Fibroblast of peridontal ligament (primary cell): ENCODE measurements around the gene AVL9.

Experiments
- DNase-seq: peaks from one replicate; pipeline ENCODE4 v3.0.0-alpha.2; 2010; ENCODE audit errors: extremely low read depth

AVL9 gene

DNA sequence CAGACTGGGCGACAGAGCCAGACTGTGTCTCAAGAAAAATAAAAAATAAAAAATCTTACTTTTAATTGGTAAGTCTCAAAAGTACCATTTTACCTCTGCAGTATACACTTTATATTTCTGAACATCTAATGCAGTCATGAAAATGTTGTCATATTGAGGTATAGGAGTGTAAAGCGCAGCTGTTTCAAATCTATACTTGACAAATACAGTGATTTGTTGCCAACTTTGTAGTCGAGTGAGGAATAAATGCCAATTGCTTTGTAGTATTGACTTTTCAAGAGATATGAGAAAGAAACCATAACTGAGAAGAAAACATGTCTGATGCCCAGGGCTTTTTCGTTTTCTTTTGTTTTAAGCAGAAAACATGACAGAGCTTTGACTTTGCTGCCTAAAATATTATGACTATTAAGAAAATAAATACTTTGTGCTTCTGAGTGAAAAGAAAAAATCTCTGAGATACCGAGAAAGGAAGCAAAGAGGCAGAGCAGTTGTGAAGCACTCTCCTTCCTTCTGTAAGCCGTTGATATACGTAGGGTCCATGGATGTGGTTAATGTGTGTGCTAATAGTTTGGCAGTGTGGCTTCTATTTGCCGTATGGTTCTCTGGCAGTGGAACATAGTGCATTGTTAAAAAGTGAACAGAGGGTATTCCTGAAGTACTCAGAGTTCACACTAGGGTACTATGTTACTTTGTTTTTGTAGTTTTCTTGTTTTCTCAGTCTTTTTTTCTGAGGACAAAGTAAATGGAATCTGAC, 38.2 kb downstream of the AVL9 start:
- DNase-seq, result no peak

DNA sequence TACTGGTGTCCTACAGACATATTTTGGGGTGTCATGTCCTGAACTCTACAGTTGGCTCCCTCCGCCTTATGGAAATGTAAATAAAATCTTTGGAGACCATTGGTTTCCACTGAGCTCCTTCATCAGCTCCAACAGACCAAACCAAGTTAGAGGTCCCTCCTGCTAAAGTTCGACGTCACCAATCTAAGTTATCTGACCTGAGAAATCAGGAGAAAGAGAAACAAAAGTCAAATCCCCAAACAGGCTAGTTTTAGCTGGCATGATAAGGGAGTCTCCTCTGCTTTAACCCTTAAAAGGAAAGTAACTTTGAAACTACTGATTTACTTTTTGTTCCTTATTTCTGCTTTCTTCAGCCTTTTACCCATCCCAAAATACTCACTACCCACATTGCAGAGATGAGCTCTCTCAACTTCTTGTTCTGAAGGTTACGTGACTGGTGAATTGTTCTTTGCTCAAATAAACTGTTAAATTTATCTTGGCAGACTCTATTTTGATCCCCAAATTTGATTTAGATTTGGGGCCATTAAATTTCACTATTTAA, 39.9 kb downstream of the AVL9 start:
- DNase-seq, result no peak

DNA sequence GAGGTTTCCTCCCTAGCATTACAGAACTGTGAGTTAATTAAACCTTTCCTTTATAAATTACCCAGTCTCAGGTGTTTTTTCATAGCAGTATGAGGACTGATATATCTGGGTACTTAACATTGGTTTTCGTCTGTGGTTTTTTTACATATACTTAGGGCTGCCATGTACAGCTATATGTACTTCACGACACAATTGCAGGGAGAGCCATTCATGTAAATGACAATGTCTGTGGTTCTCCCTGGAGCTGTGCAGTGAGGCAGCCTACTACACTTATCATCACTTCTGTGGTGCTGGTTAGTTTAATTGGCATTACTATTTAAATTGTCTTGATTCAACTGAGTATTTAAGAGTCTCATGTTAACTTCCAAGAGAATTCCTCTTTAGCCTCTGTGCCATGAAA, 40.7 kb downstream of the AVL9 start:
- no peak for DNase-seq

DNA sequence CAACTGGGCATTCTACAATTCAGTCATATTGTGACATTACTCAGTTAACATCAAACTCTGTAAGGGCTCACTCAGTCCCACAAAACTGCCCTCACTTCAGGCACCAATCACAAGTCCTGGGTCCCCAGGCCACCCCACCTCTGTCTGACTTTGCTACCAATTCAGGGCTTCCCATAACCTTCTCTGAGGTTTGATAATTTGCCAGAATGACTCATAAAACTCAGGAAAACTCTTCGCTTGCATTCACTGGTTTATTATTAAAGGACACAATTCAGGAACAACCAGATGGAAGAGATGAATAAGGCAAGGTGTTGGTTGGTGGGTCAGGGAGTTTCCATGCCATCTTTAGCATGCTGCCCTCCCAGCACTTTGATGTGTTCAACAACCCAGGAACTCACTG, 41.3 kb downstream of the AVL9 start:
- DNase-seq, result peak; percentile 39

DNA sequence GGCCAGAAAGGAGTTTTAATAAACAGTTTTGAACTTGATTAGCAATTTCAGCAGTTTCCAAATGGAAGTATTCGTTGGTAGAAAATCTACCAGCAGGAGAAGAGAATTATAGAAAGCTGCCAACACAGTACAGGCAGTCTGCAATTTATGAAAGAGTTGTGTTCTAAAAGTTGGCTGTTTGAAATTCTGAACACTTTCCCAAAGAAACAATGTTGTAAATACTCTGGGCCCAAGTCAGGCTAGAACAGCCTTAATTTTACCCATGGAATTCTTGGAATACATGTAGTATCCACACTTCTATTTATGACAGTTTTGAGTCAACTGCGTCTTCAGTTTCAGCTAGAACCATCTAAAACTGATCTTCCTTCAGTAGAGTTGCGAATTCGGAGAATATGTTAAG, 42.5 kb downstream of the AVL9 start:
- DNase-seq, result no peak

DNA sequence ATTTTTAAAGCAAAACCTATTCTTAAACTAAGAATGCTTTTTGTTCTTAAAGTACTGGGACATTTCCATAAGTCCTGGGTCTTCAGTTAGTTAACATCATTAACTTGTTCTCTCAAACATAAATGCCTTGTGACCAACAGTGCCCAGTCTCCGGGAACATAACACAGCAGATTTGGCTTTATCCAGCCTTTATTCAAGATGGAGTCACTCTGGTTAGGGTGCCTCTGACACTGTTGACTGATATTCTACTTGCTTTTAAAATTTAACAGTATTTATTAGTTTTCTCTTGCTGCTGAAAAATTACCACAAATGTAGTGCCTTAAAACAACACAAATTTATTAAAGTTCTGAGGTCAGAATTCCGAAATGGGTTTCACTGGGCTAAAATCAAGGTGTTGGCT, 44.1 kb downstream of the AVL9 start:
- no peak for DNase-seq

DNA sequence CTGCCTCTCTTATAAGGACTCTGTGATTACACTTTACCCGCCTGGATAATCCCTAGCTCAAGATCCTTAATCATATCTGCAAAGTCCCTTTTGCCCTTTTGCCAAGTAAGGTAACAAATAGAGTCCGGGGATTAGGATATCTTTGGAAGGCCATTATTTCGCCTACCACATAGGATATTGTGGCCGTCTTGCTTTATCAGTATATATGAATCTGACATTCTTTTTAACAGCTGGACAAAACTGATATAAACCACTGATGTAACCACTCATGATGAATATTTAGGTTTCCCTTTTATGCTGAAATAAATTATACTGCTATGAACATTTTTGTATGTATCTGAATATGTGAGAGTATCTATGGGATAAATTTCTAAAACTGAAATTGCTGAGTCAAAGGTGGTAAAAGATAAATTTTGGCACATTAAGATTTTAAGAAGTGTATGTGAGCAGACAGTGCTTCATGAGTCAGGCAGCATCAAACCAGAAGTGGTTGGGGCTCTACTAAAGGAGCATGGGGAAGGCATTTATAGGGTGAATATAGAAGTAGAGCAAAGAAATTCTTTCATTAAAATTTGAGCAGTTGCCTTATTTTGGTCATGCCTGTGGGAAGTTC, 44.7 kb downstream of the AVL9 start:
- DNase-seq, result no peak

DNA sequence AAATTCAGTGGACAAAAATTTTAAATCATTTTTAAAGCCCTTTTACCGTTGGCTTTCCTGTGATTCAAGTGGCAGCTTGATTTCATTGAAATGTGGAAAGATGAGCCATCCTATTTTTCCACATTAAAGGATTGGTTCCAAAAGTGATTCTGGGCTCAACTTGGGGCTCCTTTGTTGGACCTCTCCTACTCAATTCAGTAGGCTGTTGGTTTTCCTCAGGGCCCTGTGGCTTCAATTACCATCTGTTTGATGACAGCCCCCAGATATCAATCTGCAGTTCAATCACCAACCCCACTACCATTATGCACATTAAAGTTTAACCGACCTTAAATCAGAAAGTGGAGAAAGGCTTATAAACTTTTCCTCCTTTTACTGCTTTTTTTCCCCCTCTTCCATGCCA, 47.3 kb downstream of the AVL9 start:
- DNase-seq, result no peak

DNA sequence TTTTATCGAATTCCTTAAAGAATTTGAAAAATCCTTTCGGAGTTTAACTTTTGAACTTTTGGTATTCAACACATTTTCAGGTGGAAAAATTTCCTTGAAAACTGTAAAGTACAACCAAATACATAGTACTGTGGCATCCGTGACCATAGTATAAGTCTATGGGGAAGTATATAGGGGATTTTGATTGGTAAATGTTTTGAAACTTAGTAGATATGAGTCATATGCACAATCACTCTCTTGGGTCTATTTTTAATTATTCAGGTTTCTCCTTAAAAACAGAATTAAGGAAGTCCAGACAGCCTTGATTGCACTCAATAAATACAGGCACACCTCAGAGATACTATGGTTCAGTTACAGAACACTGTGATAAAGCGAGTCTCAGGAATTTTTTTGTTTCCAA, 64.2 kb downstream of the AVL9 start:
- DNase-seq, result no peak

DNA sequence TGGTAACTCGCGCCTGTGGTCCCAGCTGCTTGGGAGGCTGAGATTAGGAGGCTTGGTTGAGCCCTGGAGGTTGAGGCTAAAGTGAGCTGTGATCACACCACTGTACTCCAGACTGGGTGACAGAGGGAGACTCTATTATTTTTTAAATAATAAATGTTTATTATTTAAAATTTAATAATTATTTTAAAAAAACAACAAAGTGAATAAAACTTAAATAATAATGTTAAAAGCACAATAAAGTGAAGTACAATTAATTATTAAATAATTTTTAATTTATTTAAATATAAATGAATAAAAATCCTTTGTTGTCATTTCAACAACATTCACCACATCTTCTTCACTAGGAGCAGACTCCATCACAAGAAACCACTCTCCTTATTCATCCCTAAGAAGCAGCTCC, 64.8 kb downstream of the AVL9 start:
- no peak for DNase-seq

DNA sequence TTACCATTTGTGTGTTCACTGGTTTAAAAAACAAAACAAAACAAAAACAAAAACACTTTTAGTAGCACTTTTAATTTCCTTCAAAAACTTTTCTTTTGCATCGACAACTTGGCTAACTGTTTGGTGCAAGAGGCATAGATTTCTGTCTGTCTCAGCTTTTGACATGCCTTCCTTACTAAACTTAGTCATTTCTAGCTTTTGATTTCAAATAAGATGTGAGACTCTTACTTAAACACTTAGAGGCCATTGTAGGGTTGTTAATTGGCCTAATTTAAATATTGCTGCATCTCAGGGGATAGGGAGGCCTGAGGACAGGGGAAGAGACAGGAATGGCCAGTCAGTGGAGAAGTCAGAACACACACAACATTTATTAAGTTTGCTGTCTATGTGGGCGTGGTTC, 66.3 kb downstream of the AVL9 start:
- no peak for DNase-seq

DNA sequence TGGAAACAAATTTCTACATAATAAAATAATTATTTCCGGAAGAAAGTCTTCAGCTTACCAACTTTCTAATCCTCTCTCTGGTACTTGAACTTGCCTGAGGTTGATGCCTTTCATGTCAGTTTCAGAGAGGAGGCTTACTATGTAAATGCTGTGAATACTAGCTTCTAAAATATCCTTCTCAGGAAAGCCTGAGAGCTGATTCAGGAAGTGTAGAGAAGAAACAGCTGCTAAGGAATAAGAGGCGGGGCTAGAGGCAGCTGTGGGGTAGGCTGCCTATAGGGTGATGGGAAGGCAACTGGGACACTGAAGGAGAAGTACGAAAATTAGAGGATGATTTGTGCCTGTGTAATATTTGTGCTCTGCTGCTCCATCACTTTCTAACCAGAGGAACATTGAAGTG, 69.3 kb downstream of the AVL9 start:
- DNase-seq, result peak; percentile 47

DNA sequence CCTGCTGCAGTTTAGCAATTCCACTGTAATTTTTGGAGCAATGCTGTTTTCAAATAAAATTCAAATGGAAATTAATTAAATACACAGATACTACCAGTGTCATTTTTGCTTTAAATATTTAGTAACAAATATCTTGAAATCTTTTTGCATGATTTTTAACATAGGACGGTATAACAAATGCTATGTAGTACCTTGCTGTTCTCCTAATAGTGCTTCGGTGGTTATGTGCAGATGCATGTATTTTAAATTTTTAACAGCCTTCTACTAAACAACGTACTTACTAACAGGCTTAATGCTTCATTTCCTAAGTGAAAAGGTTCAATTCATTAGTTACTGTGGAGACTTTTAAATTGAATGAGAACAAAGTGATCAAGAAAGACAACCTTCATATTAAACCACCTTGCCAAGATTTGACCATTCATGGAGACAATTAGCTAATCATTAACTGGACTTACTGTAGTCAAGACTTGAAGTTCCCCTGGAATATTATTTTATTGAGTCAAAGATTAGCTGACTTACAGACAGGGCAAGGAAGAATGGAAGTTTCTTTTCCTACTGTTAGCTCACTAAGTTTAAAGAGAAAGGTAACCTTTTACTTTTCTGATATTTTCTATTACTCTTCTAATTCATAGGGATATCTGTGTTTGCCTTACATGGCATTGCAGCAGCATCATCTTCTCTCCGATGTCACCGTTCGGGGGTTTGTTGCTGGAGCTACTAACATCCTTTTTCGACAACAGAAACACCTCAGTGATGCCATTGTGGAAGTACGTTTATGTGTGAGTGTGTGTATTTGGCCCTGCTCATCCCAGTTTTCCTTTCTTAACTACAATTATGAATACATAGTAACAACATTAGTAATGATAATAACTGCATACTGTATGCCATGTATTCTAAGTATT, 74.3 kb downstream of the AVL9 start:
- DNase-seq, result no peak

DNA sequence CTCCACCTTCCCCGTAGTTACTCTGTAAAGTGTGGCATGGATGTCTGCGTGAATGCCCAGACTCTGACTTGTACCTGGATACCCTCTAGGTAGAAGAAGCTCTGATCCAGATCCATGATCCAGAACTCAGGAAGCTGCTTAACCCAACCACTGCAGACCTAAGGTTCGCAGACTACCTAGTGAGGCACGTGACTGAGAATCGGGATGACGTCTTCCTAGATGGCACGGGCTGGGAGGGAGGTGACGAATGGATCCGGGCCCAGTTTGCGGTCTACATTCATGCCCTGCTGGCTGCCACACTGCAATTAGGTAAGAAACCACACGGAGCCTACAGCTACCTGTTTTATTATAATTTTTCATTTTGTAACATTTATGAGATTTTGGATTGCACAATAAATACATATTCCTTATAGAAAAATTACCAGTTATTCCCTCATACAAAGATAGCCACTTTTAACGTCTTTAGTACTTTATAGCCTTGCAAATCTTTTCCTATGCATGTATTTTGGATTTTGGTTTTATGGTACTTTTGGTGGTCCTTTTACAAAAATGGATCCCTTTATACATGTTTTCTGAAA, 77.9 kb downstream of the AVL9 start:
- no peak for DNase-seq

DNA sequence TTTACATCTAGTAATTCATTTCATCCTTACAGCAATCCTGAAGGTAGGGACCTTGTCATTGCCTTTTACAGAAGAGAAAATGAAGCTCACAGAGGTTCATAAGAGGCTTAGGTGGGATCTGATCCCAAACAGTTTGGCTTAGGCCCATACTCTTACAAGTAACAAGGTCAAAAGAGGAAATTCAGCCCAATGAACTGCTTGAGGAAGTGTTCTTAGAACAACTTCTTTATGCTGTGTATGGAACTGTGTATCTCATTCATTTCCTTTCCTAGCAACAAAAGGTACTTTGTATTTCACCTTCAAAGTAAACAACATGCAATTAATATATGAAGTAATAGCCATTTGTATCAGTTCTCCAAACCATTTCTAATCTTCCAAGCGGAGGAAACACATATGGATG, 79.3 kb downstream of the AVL9 start:
- no peak for DNase-seq

DNA sequence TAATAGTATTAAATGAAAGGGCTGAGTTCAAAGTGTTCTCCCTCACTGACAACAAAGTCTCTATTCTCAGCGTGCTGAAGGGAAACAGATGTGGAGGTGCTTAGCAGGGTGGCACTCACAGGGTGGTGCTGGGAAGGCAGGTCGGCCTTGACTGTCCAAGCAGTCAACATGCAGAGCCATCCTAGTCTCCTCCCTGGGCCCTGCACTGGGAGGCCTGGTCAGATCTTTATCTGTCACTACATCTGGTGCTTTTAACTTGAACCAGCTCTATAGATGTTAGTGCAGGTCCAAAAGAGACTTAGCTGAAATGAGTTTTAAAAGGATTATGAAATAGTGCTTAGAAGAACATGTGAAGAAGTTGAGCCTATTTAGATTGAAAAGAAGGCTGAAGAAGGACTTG, 82.1 kb downstream of the AVL9 start:
- no peak for DNase-seq

DNA sequence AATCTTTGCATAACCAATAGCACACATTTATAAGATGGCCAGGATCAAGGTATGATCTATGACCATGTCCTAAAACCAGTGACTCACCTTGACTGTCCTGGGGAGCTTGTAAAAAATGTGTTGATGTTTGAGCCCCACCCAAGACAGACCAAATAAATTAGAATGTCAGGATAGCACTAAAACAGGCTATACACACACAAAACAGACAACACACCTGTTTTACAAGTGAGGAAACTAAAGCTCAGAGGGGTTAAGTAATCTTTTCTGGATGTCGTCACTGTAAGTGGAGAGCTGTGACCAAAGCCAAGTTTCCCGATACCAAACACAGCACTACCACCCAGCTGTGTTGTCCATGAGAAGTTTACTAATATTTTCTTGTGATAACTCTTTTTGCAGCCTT, 84.5 kb downstream of the AVL9 start:
- no peak for DNase-seq

DNA sequence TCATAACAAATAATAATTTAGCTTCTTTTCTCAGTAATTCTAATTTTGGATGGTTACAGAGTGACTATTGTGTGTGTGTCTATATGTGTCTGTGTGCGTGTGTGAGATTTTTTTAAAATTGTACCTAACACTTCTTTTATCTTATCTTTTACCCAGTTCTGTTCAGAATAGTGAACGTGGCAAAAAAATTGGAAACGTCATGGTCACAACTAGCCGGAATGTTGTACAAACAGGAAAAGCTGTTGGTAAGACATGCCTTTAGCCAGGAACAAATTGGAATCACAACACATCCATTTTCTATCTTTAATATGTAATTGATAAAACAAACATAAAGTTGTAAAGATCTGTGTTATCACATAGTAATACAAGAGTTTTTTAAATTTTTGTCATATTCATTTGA, 85.4 kb downstream of the AVL9 start:
- DNase-seq, result no peak

DNA sequence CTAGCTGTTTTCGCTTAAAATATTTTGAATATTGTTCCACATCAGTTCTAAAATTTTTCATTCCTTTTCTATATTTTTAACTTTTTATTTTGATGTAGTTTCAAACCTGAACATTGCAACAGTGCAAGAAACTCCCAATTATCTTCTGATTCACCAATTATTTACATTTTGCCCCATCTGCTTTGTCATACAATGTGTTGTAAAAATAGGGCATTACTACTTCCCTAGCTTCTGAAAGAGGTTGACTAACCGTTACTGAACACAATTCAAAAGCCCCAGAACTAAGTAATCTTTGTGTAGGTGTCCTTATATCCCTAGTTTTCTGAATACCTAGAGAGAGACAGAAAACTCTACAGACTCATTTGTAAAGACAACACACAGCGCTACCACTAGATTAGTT, 86.7 kb downstream of the AVL9 start:
- peak; percentile 29 for DNase-seq

DNA sequence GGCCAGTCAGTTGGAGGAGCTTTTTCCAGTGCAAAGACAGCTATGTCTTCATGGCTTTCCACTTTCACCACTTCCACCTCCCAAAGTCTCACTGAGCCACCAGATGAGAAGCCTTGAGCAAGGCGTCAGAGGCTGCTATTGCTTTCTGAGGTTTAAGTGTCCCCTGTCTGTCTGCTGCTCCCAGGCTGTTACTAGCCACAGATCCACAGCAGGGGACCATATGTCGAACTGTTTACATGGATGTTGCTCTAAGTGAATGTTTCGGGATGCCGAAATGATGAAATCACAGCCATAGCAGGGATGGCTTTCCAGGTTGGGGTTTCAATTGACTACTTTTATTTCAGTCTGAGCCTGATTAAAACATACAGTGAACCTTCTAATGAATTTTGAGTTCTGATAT, 88.5 kb downstream of the AVL9 start:
- peak; percentile 75 for DNase-seq

DNA sequence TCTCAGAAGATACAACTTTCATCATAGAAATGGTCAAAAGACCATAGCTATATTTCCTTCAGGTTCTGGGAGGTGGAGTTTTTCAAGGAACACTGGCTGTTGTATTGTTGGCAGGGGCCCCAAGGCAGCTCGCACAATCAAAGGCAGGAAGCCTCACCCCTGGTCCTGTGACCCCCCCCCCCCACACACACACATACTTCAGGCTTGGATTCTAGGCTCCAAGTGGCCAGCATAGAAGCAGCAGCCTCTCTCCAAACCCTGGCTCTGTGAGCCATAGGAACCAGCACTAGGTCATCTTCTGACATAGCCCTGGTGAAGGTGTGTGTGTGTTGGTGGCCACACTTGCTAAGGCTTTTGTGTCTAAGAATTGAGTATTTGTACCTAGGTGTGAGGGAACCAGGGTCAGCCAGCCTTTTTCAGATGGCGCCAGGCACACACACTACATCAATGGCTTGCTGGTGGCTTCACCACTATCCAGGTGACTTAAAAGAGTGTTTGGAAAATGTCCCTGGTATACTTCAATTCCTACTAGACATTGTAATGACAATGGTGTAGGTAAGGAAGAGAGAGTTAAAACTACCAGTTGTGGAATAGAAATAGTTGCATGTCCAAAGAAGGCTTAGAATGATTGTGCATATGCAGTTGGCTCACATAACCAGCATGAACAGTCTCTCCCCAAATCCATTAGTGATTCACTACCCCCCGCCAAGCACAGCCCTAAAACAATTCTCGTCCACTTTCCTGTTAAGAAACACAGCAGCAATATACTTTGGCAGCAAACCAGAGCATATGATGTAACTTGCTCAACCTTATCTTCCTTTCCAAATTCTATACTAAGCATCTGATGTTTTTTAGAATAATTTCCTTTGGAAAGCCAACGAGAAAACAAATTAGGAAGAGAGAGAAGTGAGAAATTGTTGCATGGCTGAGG, 91.3 kb downstream of the AVL9 start:
- peak; percentile 96 for DNase-seq
